ENCODE data around the gene TRIP10. TPM values are rescaled to one million over a fixed set of nuclear protein-coding genes. Genes with fewer than 3 reads are reported as not detected.

Gene TRIP10
- total and polyA plus RNA-seq, 10 of the 15 experiments (the other 5 are each of a cell fraction or from before 2014, with no cell fraction given) = 0.79 to 54.5 (median 32.5) TPM

- no peak for TF ChIP-seq NR2C1 (IDR thresholded peaks at IDR 0.05)
- no peak for TF ChIP-seq CBFB (IDR thresholded peaks at IDR 0.05; ENCODE audit: low read depth)
- no peak for TF ChIP-seq EGR1 (IDR thresholded peaks at IDR 0.05; ENCODE audit: borderline replicate concordance in 1 of 2, low read depth in 2 of 2, low read length in 2 of 2)
- 0 out of 2 replicates have a peak, but pooled peaks have one; percentile 33 for TF ChIP-seq BCLAF1 (IDR thresholded peaks at IDR 0.05)
- no peak for TF ChIP-seq NR2C2 (IDR thresholded peaks at IDR 0.05; ENCODE audit: borderline replicate concordance, control insufficient read depth, insufficient read length, low read depth)
- no peak for TF ChIP-seq ZBTB4 (CRISPR knock-in tag; IDR thresholded peaks at IDR 0.05)
- TF ChIP-seq PML (IDR thresholded peaks at IDR 0.05; ENCODE audit: low read length) = no peak
- peak; percentile 81 for TF ChIP-seq ATF7 (IDR thresholded peaks at IDR 0.05; ENCODE audit: low read depth)
- TF ChIP-seq ZBTB40 (IDR thresholded peaks at IDR 0.05; ENCODE audit: borderline replicate concordance) = no peak; the same call in 1 of the 2 replicates
- TF ChIP-seq MTA2 (IDR thresholded peaks at IDR 0.05; ENCODE audit: low read depth) = no peak
- peak; percentile 68 for TF ChIP-seq RAD21 (IDR thresholded peaks at IDR 0.05; ENCODE audit: insufficient read depth, low read depth, low read length)
- no peak for TF ChIP-seq MTA3 (IDR thresholded peaks at IDR 0.05; ENCODE audit: borderline replicate concordance, low read length)
- peak; percentile 70 for TF ChIP-seq POLR2AphosphoS5 (IDR thresholded peaks at IDR 0.05; ENCODE audit: low read length)
- peak; percentile 31 for TF ChIP-seq GATAD2B (conservative IDR thresholded peaks at IDR 0.05; ENCODE audit: low read depth)
- TF ChIP-seq GABPA (IDR thresholded peaks at IDR 0.05; ENCODE audit: low read depth) = no peak
These were observed 3.1 kb upstream of the TRIP10 start (continued) for GRCh38 chr19:6736169-6736916.

All from GM12878 (cell line).